NCI-H345 treated with DMSO at 0.1 percent for 48 hours (cell line): Measurements from ENCODE around the gene HPS1.

ENCODE experiments used
- DNase-seq: peaks from one replicate; lab custom pipeline; 2025; ENCODE audit not compliant: unreplicated experiment; lab: John Stamatoyannopoulos, UW

HPS1 gene

DNA sequence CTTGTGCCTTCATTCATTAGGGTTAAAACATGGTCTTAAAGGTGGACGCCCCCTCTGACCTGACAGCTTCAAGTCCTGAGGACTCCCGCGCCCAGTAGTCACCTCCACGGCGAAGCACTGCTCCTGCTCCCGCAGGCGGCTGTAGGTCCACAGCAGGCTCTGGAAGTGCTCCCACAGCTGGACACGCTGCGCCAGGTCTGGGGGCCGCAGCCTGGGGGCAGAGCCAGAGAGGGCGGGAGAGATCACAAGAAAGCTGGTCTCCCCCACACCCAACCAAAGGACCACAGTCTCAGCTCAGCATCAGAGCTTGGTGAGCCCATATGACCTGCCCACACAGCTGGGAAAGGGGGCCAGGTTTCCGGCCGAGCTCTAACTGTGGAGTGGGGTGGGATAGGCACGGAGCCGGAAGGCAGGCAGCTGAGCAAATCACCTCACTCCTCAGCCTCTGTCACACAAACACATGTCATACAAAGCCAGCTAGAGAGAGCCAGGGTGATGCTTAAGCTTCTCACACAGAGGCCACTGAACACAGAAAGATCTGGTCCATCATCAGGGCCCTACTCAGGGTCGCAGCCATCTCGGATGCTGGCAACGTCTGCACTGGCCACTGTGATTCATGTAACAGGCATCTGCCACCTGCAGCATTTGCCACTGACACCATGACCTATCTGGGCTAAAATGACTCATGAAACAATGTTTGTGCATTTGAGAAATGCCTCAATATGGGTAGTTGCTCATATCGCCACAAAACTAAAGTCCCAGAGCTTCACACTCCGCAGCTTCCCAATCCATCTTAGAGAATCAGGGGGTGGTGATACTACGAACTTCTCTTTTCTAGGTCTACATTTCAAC, 12.6 kb downstream of the HPS1 start:
- DNase-seq, result no peak

DNA sequence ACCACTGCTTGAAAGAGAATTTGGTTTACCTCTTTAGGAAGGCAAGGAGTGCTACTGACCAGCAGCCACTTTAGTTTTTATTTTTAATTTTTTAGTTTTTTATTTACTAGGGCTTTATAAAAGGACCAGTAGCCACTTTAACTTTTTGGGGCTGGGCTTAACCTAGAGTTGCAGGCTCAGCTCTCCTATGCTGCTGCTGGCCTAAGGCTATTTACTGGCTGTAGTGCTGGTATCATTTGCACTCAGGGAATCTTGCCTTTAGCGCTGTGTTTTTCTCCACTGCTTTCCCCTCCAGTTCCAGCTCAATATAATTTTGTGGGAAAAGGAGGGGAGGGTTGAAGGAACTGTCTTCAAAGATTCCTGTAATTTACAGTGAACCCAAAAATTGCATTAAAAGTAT, 13.4 kb downstream of the HPS1 start:
- no peak for DNase-seq

DNA sequence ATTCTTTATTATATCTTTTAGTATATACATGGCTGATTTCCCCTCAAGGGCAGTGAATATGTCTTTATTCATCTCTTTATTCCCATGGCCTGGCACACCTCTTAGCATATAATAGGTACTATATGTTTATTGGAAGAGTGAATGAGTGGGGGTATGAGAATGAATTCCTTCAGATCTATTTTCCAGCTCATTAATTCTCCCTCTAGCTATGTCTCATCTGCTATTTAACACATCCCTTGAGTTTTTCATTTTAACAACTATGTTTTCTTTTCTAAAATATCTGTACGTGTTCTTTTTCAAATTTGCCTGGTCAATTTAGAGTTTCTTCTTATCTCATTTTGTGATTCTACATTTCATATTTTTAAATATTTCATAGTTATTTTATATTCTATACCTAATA, 14.4 kb downstream of the HPS1 start:
- DNase-seq, result no peak

DNA sequence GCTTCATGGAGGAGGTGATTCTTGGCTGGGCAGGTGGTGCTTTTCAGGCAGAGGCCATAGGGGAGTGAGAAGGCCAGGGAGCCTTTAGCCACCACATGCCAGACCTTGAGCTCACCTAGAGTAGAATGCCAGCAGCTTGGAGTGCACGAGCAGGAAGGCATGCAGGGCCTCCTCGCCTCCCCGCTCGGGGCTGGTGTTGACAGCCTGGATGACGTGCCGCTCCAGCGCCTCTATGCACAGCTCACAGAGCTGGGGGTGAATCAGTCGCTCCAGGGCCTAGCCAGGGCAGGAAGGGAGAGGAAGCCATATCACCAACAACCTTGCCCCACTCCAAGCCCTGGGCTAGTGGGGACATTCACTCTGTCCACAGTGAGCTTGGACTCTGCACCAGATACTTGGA, 15.7 kb downstream of the HPS1 start:
- no peak for DNase-seq

- no peak for DNase-seq
Observed at GRCh38 chr10:98430427-98430826, 16.3 kb downstream of the HPS1 start.

- DNase-seq, result no peak
Observed at GRCh38 chr10:98429320-98430072, 17.2 kb downstream of the HPS1 start.

- no peak for DNase-seq
Observed at GRCh38 chr10:98427011-98427515, 19.7 kb downstream of the HPS1 start.

GRCh38 chr10:98425511-98426352, 21.0 kb downstream of the HPS1 start:
- DNase-seq, result no peak

- DNase-seq, result no peak
Observed at GRCh38 chr10:98424295-98425254, 22.2 kb downstream of the HPS1 start.

- no peak for DNase-seq
Observed at GRCh38 chr10:98423691-98424120, 23.0 kb downstream of the HPS1 start.

DNA sequence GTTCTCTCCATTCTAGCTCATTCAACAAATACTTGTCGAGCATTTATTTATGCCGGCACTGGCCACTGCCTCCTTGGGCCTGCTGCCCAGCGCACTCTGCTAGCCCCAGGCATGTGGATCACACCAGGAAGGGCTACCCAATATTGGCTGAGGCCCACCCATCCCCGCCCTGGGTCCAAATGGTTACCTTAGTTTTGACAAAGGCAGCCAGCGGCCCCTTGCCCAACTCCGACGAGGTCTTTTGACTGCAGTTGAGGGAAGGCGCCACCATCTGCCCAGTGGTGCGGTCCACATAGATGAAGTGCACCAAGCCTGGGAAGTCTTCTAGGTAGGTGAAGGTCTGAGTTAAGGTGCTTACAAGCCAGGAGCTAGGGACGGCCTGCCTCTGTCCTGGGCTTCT, 24.6 kb downstream of the HPS1 start:
- DNase-seq, result no peak

- DNase-seq, result no peak
Observed at GRCh38 chr10:98420786-98421185, 25.9 kb downstream of the HPS1 start.

DNA sequence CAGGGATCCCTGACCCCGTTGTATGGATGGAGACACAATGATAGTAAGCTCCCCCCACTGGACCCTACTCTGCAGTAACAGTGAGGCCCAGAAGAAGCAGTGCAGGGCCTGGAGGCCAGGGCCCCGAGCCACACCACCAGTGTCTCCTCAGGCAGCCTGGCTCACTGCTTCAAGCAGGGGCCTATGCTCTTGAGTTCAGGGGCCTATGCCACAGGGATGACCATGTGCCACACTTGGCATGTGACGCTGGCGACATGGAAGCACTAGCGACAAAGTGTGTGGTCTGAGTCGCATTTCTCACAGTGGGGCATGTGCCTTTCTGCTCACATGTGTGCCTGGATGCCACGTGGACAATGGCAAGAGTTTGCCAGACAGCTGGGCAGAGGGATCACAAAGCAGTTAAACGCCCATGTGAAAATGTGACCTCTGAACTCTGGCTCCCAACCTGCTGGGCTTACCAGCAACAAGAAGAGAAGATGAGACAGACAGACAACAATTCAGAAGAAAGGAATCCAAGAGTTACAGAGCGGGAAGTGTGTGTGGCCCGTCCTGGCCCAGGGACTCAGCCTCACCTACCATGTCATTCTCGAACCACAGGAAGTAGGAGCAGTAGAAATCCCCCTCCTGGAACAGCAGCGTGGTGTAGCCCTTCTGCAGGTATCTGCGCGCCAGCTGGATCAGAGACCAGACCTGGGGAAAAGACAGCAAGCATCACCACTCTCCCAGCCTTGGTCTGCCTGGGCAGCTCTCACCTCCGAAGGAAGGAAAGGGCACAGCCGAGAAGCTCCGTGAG, 27.1 kb downstream of the HPS1 start:
- no peak for DNase-seq

- no peak for DNase-seq
Observed at GRCh38 chr10:98418665-98419468, 27.9 kb downstream of the HPS1 start.

DNA sequence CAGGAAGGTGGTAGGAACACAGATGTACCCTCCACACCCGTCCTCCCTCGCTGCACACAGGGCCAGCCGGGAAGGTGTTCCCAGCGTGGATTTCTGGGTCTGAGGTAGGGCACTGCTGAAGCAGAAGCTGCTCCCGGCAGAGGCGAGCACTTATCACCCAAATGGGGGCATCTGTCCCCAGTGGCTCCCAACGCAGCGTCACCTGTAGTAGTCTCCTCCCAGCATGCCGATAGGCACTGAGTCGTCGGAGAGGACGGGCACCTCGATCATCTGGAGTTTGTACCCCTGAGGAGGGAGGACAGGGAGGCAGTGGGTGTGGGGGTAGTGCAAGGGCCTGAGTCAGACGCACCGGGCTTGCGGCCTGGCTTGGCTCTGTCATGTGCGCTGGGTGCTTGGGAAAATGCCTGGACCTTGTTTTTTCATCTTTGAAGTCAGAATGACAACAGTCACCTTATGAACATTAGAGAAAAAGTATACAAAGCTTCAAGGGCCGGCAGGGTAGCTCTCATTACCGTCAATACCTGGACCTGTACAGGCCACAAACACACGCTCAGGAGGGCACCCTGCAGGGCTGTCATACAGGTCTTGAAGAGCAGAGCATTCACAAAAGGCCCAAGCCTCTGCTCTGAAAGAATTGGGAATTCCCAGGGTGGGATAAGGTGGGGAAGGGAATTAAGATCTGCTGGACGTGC, 28.6 kb downstream of the HPS1 start:
- DNase-seq, result no peak

DNA sequence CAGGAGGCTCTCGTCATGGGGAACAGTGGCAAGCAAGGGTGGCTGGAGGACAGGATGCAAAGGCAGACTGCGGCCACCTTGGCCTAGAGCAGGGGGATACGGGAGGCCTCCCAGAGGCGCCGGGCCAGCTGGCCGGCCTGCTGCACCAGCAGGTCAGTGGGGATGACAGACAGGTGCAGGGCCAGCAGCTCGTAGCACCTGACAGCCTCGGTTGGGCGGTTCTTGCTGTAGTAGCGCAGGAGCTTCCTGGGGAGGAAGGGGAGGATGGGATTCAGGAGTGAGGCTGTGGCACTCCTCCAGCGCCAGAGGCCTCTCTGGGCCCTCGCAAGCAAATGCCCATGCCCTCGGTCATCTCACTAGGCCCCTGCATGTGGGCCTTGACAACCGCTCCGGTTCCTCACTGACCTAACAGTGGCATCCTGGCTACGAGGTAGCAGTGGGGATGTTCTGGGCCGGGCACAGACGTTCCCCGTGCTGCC, 29.2 kb downstream of the HPS1 start:
- no peak for DNase-seq

DNA sequence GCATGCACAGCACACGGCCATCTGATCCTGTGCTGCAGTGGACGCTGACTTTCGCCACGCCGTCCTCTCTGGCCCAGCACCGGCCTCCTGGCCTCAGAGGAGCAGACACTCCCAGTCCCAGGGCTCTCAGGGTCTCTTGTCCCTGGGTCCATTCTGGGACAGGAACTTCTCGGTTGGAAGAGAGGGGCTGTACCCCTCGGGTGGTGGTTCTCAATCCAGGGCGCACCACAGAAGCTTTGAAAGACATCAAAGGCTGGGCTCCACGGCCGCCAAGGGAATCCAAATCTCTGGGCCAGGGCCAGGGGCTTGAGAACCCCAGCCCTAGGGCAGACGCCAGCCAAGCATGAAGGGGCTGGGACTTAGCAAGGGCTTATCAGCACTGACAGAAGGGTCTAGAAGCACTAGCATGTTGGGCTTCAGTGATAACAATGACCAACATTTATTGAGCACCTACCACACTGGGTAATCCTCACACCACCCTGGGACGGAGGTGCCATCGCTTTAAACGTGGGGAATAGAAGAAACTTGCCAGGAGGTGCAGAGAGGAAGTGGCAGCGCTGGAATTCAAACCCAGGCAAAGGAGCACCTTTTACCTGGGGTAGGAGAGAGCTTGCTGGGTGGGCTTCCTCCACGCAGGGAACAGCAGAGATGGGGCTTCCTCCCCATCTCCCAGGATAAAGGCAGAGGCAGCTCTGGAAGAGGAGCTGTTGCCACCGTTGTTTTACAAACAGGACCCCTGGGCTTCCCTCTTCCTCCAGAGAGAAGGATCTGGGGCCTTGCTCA, 29.9 kb downstream of the HPS1 start:
- DNase-seq, result no peak
